NT2/D1 (cell line): ENCODE results near the gene PIGS.

ENCODE experiments used
- SUZ12 ChIP-seq: IDR thresholded peaks from 2 replicates; pipeline ENCODE4 v1.6.1; 2011; ENCODE audit not compliant: insufficient read length, insufficient read depth; ENCODE audit errors: extremely low read depth
- YY1 ChIP-seq: IDR thresholded peaks from 2 replicates; pipeline ENCODE4 v1.6.1; 2011; ENCODE audit not compliant: insufficient read length, insufficient read depth
- ZNF274 ChIP-seq: IDR thresholded peaks from 2 replicates; pipeline ENCODE4 v1.6.1; 2011; ENCODE audit warnings: mild to moderate bottlenecking, low read depth, low read length

- TF ChIP-seq ZNF274, result no peak
- no peak for TF ChIP-seq YY1
- TF ChIP-seq SUZ12, result no peak
Observed at GRCh38 chr17:28523186-28523585, 48.1 kb downstream of the PIGS start.
